PC-3 (cell line): Measurements from ENCODE around the gene CTNNA3. TPM values are rescaled to one million over a fixed set of nuclear protein-coding genes. Genes with fewer than 3 reads are reported as not detected.

Experiments
- ATAC-seq: fragments of 200-7000 bp; cut with Tn5 transposase; 2 replicates; pipeline ENCODE4 v1.9.1; 2020; ENCODE audit warnings: mild to moderate bottlenecking, moderate library complexity
- BruUV-seq: library from RNA; stranded (reverse); fragments of 400-500 nt; replicated peaks from 2 replicates; lab custom pipeline; 2021; lab: Mats Ljungman, UMichigan
- CTCF ChIA-PET: fragments of 300-600 bp; sonication (Branson Sonifier 250); formaldehyde crosslinking; loops from one replicate; lab custom pipeline; 2022; ENCODE audit warnings: antibody characterized with exemption; lab: Charles Lee
- POLR2A ChIA-PET: fragments of 300-600 bp; sonication (Branson Sonifier 250); formaldehyde crosslinking; loops from one replicate; lab custom pipeline; 2022; ENCODE audit warnings: antibody characterized with exemption; ENCODE audit not compliant: unreplicated experiment; lab: Charles Lee
- DNase-seq: peaks from one replicate; pipeline ENCODE4 v3.0.0-alpha.2; 2015
- H2AFZ ChIP-seq: fragments of 300-600 bp; sonication (generic); 2 replicates; pipeline ENCODE4 v1.6.0; 2016; ENCODE audit warnings: antibody characterized with exemption, low read length
- H3F3A ChIP-seq: fragments of 300-600 bp; sonication (generic); one replicate; pipeline ENCODE4 v1.6.0; 2017; ENCODE audit warnings: antibody characterized with exemption, low read length, control low read depth, mild to moderate bottlenecking; ENCODE audit not compliant: unreplicated experiment
- H3K27ac ChIP-seq: fragments of 300-600 bp; sonication (generic); 2 replicates; pipeline ENCODE4 v1.5.1; 2016; ENCODE audit warnings: mild to moderate bottlenecking, low read length
- H3K27me3 ChIP-seq: fragments of 300-600 bp; sonication (generic); 2 replicates; pipeline ENCODE4 v1.6.1; 2016; ENCODE audit warnings: low read length, mixed read lengths
- H3K36me3 ChIP-seq: fragments of 300-600 bp; sonication (generic); 2 replicates; pipeline ENCODE4 v1.6.1; 2016; ENCODE audit warnings: low read depth, mixed run types, low read length, mixed read lengths
- H3K4me1 ChIP-seq: fragments of 300-600 bp; sonication (generic); 2 replicates; pipeline ENCODE4 v1.5.1; 2016; ENCODE audit warnings: low read length; ENCODE audit not compliant: insufficient read depth
- H3K4me2 ChIP-seq: fragments of 300-600 bp; sonication (generic); 2 replicates; pipeline ENCODE4 v1.6.0; 2016; ENCODE audit warnings: low read length
- H3K4me3 ChIP-seq: fragments of 300-600 bp; sonication (generic); 2 replicates; pipeline ENCODE4 v1.5.1; 2016; ENCODE audit warnings: mild to moderate bottlenecking, low read length, mixed read lengths
- H3K79me2 ChIP-seq: fragments of 300-600 bp; sonication (generic); 2 replicates; pipeline ENCODE4 v1.6.1; 2017; ENCODE audit warnings: low read length, mixed read lengths
- H3K9ac ChIP-seq: fragments of 300-600 bp; sonication (generic); 2 replicates; pipeline ENCODE4 v1.6.0; 2016; ENCODE audit warnings: mild to moderate bottlenecking, low read length
- H3K9me2 ChIP-seq: fragments of 300-600 bp; sonication (generic); replicated peaks from 2 replicates; pipeline ENCODE4 v1.6.1; 2016; ENCODE audit warnings: mixed run types, low read length, mixed read lengths
- H3K9me3 ChIP-seq: fragments of 300-600 bp; sonication (generic); 2 replicates; pipeline ENCODE4 v1.6.1; 2016; ENCODE audit warnings: low read length, mixed read lengths
- H4K20me1 ChIP-seq: fragments of 300-600 bp; sonication (generic); 2 replicates; pipeline ENCODE4 v1.6.1; 2016; ENCODE audit warnings: low read length, mixed read lengths
- EZH2 ChIP-seq: fragments of 300-600 bp; sonication (generic); IDR thresholded peaks from one replicate; pipeline ENCODE4 v1.6.1; 2017; ENCODE audit warnings: antibody characterized with exemption, mild to moderate bottlenecking, low read length; ENCODE audit not compliant: unreplicated experiment
- EZH2phosphoT487 ChIP-seq: fragments of 300-600 bp; sonication (generic); IDR thresholded peaks from 2 replicates; pipeline ENCODE4 v1.6.1; 2018; ENCODE audit warnings: mild to moderate bottlenecking, antibody characterized with exemption, low read length, borderline replicate concordance
- intact Hi-C: fragments of 100-400 bp; cut with micrococcal nuclease; formaldehyde crosslinking; loops from 2 replicates; pipeline ENCODE4 v1.9.0; 2023
- total RNA-seq: library from RNA; depleted of rRNA; stranded (reverse); fragments of >200 nt; gene quantifications from 2 replicates; pipeline ENCODE4 v1.2.3, GENCODE V29; 2014
- TF ChIP-seq, protein P1 (sequence below): fragments of 300-600 bp; sonication (generic); conservative IDR thresholded peaks from 2 replicates; pipeline ENCODE4 v1.5.1; 2017; ENCODE audit warnings: antibody characterized with exemption, low read depth, mild to moderate bottlenecking, low read length

The CTNNA3 gene
- total RNA-seq, 1 experiment from 2014 or later: 1.9 TPM

DNA sequence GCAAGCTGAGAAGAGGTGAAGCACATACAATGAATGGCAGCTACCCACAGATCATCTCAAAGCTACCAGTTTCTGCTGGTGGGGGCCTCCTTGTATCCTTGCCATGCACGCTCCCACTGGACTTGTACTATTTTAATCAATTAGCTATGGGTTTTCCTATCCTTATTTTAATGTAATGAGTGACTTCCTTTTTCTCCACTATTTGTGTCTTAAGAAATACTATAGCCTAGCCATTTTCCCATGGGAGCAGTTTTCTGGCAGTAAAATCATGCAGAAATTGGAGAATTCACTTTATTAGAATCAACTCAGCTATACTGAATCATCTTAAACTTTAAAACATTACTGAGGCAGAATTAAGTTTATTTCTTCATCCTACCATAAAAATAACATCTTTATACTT lies 73.5 kb downstream of the CTNNA3 start:
- POLR2A ChIA-PET: no interaction called here

DNA sequence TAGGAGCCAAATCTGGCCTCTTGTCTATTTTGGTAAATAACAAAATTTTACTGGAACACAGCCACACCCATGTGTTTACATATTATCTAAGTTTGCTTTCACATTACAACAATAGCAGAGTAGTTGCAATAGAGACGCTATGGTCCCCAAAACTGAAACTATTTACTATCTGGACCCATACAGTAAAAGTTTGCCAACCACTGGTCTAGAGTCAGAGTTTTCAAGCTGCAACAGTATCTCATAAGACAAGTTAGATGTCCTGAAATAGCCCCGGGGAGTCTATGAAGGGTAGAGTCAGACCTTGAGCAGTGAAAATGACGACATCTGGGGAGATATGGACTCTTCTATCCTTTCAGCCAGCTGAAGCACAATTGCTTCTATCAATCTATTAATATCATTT lies 74.2 kb downstream of the CTNNA3 start:
- no peak overlapping the region for H3K4me2 ChIP-seq
- ATAC-seq (no peak), DNase-seq (no peak)
- POLR2A ChIA-PET: no interaction called here
- no peak overlapping the region for H3K9ac ChIP-seq
- no peak overlapping the region for H3K27ac ChIP-seq
- no peaks in the 10 kb centered on the region for H4K20me1 ChIP-seq
- peaks cover 8% of the 10 kb centered on the region; the same call in 1 of the 2 replicates for H3K27me3 ChIP-seq
- no peaks in the 10 kb centered on the region for H3K9me3 ChIP-seq
- CTCF ChIA-PET: no interaction called here
- H2AFZ ChIP-seq: no peak overlapping the region
- H3K4me3 ChIP-seq: no peak overlapping the region
- H3K9me2 ChIP-seq: no peaks in the 10 kb centered on the region
- intact Hi-C loops: no loop called here
- H3K4me1 ChIP-seq: no peaks in the 10 kb centered on the region
- H3K79me2 ChIP-seq: no peaks in the 10 kb centered on the region
- no peaks in the 10 kb centered on the region for H3F3A ChIP-seq
- no peaks in the 10 kb centered on the region for H3K36me3 ChIP-seq
- TF ChIP-seq EZH2phosphoT487 (no peak), EZH2 (no peak)
- TF ChIP-seq, protein P1, sequence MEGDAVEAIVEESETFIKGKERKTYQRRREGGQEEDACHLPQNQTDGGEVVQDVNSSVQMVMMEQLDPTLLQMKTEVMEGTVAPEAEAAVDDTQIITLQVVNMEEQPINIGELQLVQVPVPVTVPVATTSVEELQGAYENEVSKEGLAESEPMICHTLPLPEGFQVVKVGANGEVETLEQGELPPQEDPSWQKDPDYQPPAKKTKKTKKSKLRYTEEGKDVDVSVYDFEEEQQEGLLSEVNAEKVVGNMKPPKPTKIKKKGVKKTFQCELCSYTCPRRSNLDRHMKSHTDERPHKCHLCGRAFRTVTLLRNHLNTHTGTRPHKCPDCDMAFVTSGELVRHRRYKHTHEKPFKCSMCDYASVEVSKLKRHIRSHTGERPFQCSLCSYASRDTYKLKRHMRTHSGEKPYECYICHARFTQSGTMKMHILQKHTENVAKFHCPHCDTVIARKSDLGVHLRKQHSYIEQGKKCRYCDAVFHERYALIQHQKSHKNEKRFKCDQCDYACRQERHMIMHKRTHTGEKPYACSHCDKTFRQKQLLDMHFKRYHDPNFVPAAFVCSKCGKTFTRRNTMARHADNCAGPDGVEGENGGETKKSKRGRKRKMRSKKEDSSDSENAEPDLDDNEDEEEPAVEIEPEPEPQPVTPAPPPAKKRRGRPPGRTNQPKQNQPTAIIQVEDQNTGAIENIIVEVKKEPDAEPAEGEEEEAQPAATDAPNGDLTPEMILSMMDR: no peak
- no TSS peak for BruUV-seq

More for the DNA sequence above, 73.5 kb downstream of the CTNNA3 start:
- intact Hi-C loops: no loop called here
- no peaks in the 10 kb centered on the region for H3K4me1 ChIP-seq
- H2AFZ ChIP-seq: no peak overlapping the region
- no peak overlapping the region for H3K4me3 ChIP-seq
- ATAC-seq (no peak), DNase-seq (no peak)
- H3K36me3 ChIP-seq: no peaks in the 10 kb centered on the region
- no peaks in the 10 kb centered on the region for H4K20me1 ChIP-seq
- H3K27ac ChIP-seq: no peak overlapping the region
- H3K9ac ChIP-seq: no peak overlapping the region
- H3K79me2 ChIP-seq: no peaks in the 10 kb centered on the region
- no TSS peak for BruUV-seq
- no peaks in the 10 kb centered on the region for H3K9me2 ChIP-seq
- H3K4me2 ChIP-seq: no peak overlapping the region
- no peaks in the 10 kb centered on the region for H3F3A ChIP-seq
- no peaks in the 10 kb centered on the region for H3K9me3 ChIP-seq
- CTCF ChIA-PET: no interaction called here
- no peak for TF ChIP-seq EZH2
- no peak for TF ChIP-seq EZH2phosphoT487
- TF ChIP-seq, protein P1: no peak
- peaks cover 8% of the 10 kb centered on the region; the same call in 1 of the 2 replicates for H3K27me3 ChIP-seq

DNA sequence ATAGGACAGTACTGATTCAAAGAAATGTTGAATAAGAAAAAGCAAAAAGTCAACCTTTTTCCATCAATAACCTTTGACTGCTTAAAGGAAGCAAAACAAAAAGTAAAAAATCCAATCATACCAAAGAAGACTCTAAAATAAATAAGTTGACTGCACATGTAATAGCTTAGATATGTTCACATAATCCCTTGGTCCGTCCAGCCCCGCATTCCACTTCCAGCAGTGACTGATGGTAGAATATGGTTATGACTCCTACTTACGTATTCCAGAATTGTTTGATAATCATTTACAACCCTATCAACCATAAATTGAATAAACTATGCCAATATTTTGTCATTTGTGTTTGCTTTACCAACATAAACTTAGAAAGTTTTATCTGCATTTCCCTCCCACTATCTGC lies 77.9 kb downstream of the CTNNA3 start:
- H3K4me2 ChIP-seq: no peak overlapping the region
- H3K36me3 ChIP-seq: no peaks in the 10 kb centered on the region
- no peak overlapping the region for H3K27ac ChIP-seq
- peaks cover 3% of the 10 kb centered on the region; the same call in 1 of the 2 replicates for H3K27me3 ChIP-seq
- H3K9me2 ChIP-seq: no peaks in the 10 kb centered on the region
- H3K9me3 ChIP-seq: no peaks in the 10 kb centered on the region
- peaks cover 6% of the 10 kb centered on the region for H3K4me1 ChIP-seq
- H3K79me2 ChIP-seq: no peaks in the 10 kb centered on the region
- ATAC-seq: peak; percentile 33; the same call in 1 of the 2 replicates
- H3K4me3 ChIP-seq: no peak overlapping the region
- no peaks in the 10 kb centered on the region for H4K20me1 ChIP-seq
- no TSS peak for BruUV-seq
- intact Hi-C loops: no loop called here
- H2AFZ ChIP-seq: no peak overlapping the region
- CTCF ChIA-PET: no interaction called here
- peak; percentile 72 for DNase-seq
- POLR2A ChIA-PET: interaction anchor here (0.6 kb wide), 1 partner anchor 127 kb away, joined by 4 read pairs; no protein-coding TSS in a partner anchor
- no peaks in the 10 kb centered on the region for H3F3A ChIP-seq
- H3K9ac ChIP-seq: no peak overlapping the region
- TF ChIP-seq EZH2phosphoT487: no peak
- TF ChIP-seq, protein P1: no peak
- no peak for TF ChIP-seq EZH2
